Measurements from ENCODE around the gene RILPL2. TPM values are rescaled to one million over a fixed set of nuclear protein-coding genes. Genes with fewer than 3 reads are reported as not detected.
"Not testable (repeated sequence)": the region's sequence is repeated elsewhere in the genome, so short reads cannot be mapped to it uniquely, and the experiment has no call there.

The RILPL2 gene, protein sequence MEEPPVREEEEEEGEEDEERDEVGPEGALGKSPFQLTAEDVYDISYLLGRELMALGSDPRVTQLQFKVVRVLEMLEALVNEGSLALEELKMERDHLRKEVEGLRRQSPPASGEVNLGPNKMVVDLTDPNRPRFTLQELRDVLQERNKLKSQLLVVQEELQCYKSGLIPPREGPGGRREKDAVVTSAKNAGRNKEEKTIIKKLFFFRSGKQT
- total RNA-seq = 1 to 10 TPM; 5.3 to 5.5 TPM

DNA sequence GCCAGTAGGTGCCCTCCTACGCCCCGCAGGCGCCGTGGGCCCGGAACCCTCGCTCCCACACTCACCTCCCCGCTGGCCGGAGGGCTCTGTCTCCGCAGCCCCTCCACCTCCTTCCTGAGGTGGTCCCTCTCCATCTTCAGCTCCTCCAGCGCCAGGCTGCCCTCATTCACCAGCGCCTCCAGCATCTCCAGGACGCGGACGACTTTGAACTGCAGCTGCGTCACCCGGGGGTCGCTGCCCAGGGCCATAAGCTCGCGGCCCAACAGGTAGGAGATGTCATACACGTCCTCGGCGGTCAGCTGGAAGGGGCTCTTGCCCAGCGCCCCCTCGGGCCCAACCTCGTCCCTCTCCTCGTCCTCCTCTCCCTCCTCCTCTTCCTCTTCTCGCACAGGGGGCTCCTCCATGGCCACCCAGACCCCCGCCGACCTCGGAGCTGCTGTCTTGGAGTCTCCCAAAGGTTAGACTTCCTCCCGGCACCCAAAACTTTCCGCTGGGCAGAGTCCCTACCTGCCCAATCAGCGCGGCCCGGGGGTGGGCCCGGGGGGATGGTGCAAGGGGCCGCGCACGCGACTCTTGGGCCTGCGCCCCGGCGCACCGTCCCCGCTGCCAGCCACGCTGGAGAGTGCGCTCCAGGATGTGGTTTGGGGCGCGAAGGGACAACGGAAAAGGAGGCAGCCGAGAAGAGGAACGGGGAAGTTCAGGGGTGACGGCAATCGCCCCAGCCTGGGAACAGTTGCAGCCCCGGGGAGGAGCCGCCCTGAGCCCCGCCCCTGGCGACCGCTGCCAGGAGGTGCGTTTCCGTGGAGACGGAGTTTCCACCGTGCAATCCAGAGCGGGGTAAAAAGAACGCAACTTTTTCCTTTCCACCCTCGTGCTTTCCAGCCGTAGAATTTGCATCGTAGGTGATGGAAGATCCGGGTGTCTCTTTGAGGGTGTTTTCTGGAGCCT lies at the start of gene RILPL2:
TSS of gene RILPL2 (minus strand) at position 668 of the 948 bp plus-strand sequence. CDS start at position 404, 264 bp downstream.
- H3K4me3 Mint-ChIP-seq = peak within 1 kb of the TSS; percentile 99
- peaks cover 29% of the 10 kb centered on the region for H3K4me1 Mint-ChIP-seq
- POLR2A ChIA-PET = interaction anchor here (0.6 to 3.7 kb wide), 6 partner anchors 9 to 308 kb away, joined by 3 to 19 read pairs (median 5); partner anchors contain the start of genes DDX55, MPHOSPH9 and MTRFR
- peak; percentile 92 for DNase-seq
- peak within 1 kb of the TSS; percentile 93 for H3K27ac Mint-ChIP-seq
- peak; percentile 82 for ATAC-seq (ENCODE audit: low read depth)
- H3K36me3 Mint-ChIP-seq = peaks cover 3% of the 10 kb centered on the region
- no peaks in the 10 kb centered on the region for H3K9me3 Mint-ChIP-seq
- no peaks in the 10 kb centered on the region for H3K27me3 Mint-ChIP-seq

DNA sequence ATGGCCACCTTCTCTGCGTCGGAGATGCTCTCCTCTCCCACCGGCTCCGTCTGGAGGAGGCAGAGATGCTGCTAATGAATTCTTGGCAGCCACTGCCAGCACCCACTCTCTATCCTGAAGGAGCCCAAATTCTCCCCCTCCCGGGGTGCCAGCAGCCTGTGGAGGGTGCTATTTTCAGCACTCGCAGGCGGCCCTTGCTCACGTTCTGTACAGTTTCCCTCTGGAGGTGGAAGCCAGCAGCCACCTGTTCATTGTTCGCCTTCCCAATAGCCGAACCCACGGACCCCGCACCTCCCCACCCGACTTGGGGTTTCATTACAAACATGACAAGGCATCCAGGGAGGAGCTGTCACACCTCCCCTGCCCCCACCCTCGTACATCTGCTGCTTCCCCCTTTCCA lies 49.3 kb upstream of the RILPL2 start:
- no peak overlapping the region for H3K4me3 Mint-ChIP-seq
- no peak for DNase-seq
- H3K36me3 Mint-ChIP-seq = peaks cover 1% of the 10 kb centered on the region
- ATAC-seq (ENCODE audit: low read depth) = no peak
- H3K9me3 Mint-ChIP-seq = no peaks in the 10 kb centered on the region
- no peaks in the 10 kb centered on the region for H3K27me3 Mint-ChIP-seq
- POLR2A ChIA-PET = no interaction called here
- H3K4me1 Mint-ChIP-seq = peaks cover 18% of the 10 kb centered on the region
- no peak overlapping the region for H3K27ac Mint-ChIP-seq

DNA sequence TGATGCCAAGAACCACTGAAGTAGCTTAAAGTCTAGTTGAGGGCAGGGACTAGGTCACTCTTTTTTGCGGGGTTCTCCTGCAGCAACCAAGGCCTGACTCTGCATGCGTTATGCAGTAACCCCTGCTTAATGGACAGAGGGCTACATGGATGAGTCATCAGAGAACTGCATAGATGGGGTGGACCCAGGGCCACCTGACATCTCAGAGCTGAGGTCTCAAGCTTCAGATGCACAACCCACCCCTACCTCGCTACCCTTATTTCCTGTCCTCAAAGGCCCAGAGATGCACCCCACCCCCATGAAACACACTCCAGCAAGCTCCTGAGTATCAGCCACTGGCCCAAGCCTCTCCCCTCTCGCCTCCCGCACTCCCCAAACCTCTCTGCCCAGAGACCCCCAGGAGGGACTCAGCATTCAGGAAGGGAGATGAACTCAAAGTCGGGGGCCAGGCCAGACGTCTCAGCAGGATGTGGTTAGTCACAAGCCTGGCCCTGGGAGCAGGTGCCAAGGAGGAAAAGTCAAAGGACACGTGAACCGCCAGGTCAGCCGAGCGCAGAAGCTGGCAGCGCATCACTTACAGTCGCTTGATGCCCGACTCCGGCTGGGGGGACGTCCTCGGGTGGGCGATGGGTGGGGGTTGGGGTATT lies 47.2 kb upstream of the RILPL2 start:
- no peaks in the 10 kb centered on the region for H3K9me3 Mint-ChIP-seq
- POLR2A ChIA-PET = interaction anchor here (0.9 to 1.5 kb wide), 2 partner anchors 9 to 118 kb away, joined by 4 read pairs; partner anchors contain the start of gene DDX55
- no peak for DNase-seq
- H3K27ac Mint-ChIP-seq = peak overlapping the region; percentile 40
- peaks cover 20% of the 10 kb centered on the region for H3K4me1 Mint-ChIP-seq
- peaks cover 1% of the 10 kb centered on the region for H3K36me3 Mint-ChIP-seq
- H3K4me3 Mint-ChIP-seq = peak overlapping the region; percentile 45
- H3K27me3 Mint-ChIP-seq = no peaks in the 10 kb centered on the region
- peak; percentile 46 for ATAC-seq (ENCODE audit: low read depth)

DNA sequence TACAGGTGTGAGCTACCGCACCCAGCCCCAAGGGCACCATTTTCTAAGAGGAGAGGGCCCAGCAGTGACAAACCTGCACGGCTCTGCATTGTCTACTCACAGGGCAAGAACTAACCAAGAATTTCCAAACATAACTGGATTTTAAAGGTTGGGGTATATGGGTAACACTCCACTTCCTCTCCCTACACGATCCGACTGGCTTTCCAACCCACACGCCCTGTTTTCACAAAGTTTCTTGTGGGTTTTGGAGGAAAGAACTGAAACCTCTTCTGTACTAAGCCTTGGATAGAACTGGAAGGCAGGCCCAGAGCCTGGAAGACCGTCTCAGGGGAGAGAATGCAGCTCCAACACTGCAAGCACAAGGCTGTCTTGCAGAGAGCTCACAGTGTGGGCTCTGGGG lies 46.4 kb upstream of the RILPL2 start:
- ATAC-seq (ENCODE audit: low read depth) (no peak), DNase-seq (no peak)
- peaks cover 20% of the 10 kb centered on the region for H3K4me1 Mint-ChIP-seq
- H3K27ac Mint-ChIP-seq = no peak overlapping the region
- no peaks in the 10 kb centered on the region for H3K27me3 Mint-ChIP-seq
- peaks cover 1% of the 10 kb centered on the region for H3K36me3 Mint-ChIP-seq
- H3K9me3 Mint-ChIP-seq = no peaks in the 10 kb centered on the region
- POLR2A ChIA-PET = interaction anchor here (0.9 to 1.5 kb wide), 2 partner anchors 8 to 119 kb away, joined by 4 read pairs; partner anchors contain the start of gene DDX55
- H3K4me3 Mint-ChIP-seq = no peak overlapping the region

DNA sequence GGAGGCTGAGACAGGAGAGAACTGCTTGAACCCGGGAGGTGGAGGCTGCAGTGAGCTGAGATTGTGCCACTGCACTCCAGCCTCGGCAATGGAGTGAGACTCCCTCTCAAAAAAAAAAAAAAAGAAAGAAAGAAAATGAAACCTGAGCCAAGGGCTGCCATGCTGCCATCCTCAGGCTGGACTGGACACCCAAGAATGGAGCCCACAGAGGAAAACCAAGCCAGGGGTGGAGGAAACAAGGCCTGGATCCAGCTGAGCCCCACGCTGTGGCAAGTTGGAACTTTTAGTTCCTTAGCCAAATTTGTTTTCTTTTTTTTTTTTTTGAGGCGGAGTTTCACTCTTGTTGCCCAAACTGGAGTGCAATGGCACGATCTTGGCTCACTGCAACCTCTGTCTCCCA lies 44.8 kb upstream of the RILPL2 start:
- H3K36me3 Mint-ChIP-seq, H3K27ac Mint-ChIP-seq: not testable (repeated sequence)

DNA sequence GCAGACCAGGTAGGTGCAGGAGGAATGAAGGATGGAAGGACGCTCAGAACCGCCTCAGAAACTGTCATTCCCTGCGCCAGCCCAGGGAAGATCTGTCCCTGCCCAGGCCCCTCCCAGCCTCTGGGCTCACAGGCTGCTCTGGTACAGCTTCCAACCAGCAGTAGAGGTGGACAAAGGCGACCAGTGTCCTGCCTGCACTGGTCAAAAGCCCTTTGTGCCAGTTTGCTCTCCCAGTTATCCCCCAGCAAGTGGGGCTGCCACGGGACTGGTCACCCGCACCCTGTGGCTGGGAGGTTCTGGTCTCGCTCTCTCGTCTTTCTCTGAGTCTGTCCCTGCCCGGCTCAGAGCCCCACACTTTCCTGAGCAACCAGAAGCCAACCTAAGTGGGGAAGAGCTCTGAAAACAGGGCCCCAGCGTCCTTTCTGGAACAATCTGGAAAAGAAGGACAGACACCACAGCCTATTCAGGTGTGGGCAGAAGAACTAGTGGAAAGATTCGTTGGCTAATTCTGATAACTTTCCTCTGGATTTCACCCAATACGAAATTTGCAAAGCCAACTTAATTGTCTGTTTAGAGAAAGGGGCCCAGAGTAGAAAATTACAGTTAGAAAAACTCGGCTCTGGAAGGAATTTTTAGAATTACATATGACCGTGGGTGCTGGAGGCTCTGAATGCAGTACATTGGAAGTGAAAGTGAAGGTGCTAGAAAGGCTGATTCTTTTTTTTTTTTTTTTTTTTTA lies 43.1 kb upstream of the RILPL2 start:
- ATAC-seq (ENCODE audit: low read depth) (no peak), DNase-seq (no peak)
- POLR2A ChIA-PET = no interaction called here
- H3K27me3 Mint-ChIP-seq = no peaks in the 10 kb centered on the region
- peaks cover 25% of the 10 kb centered on the region for H3K4me1 Mint-ChIP-seq
- peaks cover 1% of the 10 kb centered on the region for H3K36me3 Mint-ChIP-seq
- no peak overlapping the region for H3K27ac Mint-ChIP-seq
- no peaks in the 10 kb centered on the region for H3K9me3 Mint-ChIP-seq
- no peak overlapping the region for H3K4me3 Mint-ChIP-seq

More for the DNA sequence above, 44.8 kb upstream of the RILPL2 start:
- POLR2A ChIA-PET; H3K27me3 Mint-ChIP-seq; DNase-seq; H3K4me3 Mint-ChIP-seq; ATAC-seq (ENCODE audit: low read depth); H3K9me3 Mint-ChIP-seq: not testable (repeated sequence)
- H3K4me1 Mint-ChIP-seq = peaks cover 20% of the 10 kb centered on the region

DNA sequence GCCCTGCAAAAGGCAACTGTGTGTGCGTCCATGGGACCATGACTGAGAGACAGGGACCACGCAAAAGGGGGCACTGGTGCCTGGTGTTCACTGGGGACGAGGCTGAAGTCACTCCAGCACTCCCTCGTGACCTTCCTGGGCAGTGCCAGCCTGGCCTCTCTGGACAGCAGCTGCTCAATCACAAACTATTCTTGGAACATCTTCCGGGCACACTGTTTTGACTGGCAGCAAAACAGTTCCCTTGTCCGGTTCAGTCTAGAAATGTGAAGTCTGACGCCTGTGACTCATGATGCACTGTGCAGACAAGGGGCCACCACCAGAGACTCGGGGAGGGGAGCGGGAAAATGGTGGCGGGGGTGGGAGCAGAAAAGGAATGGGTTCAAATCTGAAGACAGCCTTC lies 42.3 kb upstream of the RILPL2 start:
- H3K4me1 Mint-ChIP-seq = peaks cover 20% of the 10 kb centered on the region
- no peak overlapping the region for H3K27ac Mint-ChIP-seq
- peaks cover under 1% of the 10 kb centered on the region for H3K36me3 Mint-ChIP-seq
- no peak for ATAC-seq (ENCODE audit: low read depth)
- no peak overlapping the region for H3K4me3 Mint-ChIP-seq
- no peak for DNase-seq
- POLR2A ChIA-PET = no interaction called here
- H3K27me3 Mint-ChIP-seq = no peaks in the 10 kb centered on the region
- no peaks in the 10 kb centered on the region for H3K9me3 Mint-ChIP-seq

DNA sequence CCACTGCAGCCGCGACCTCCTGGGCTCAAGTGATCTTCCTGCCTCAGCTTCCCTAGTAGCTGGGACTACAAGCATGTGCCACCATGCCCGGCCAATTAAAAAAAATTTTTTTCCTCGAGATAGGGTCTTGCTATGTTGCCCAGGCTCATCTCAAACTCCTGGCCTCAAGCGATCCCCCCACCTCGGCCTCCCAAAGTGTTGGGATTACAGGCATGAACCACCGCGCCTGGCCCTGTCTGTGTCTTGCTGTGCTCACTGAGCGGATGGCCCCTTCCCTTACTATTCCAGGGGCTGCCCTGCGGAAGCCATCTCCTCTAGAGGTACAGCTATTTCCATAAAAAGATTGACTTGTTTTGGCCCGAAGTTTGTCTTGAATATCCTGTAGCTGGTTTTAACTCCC lies 41.6 kb upstream of the RILPL2 start:
- DNase-seq = no peak
- H3K36me3 Mint-ChIP-seq = no peaks in the 10 kb centered on the region
- H3K4me3 Mint-ChIP-seq = no peak overlapping the region
- no peaks in the 10 kb centered on the region for H3K27me3 Mint-ChIP-seq
- no peak for ATAC-seq (ENCODE audit: low read depth)
- POLR2A ChIA-PET = no interaction called here
- H3K4me1 Mint-ChIP-seq = peaks cover 15% of the 10 kb centered on the region
- no peaks in the 10 kb centered on the region for H3K9me3 Mint-ChIP-seq
- H3K27ac Mint-ChIP-seq = no peak overlapping the region

DNA sequence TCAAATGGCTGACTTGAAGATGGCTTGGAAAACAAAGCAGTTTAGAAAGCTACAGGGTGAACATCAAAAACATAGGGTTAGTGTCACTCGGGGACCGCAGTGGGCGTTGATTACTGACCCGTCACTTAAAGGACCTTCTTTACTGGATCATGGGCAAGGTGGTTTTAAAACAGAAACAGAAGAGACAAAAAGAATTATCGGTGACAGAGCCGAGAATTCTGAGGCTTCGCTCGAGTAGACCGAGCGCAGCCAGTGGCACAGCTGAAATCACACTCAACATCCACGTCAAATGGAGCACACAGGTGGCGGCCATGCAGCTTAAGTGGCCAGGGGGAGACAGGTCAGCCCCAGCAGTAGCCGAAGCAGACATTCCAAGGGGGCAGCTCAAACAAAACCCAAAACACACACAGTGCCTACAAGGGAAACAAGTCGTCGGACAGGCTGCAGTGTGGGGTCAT lies 38.8 kb upstream of the RILPL2 start:
- Mint-ChIP-seq H3K4me3 (no peak overlapping the region), H3K36me3 (no peaks in the 10 kb centered on the region), H3K27ac (peak overlapping the region; percentile 47), H3K27me3 (no peaks in the 10 kb centered on the region), H3K4me1 (peaks cover 14% of the 10 kb centered on the region), H3K9me3 (no peaks in the 10 kb centered on the region)
- DNase-seq (no peak), ATAC-seq (ENCODE audit: low read depth) (no peak)
- POLR2A ChIA-PET = interaction anchor here (1.3 kb wide), 1 partner anchor 8 kb away, joined by 4 read pairs; no protein-coding TSS in a partner anchor

DNA sequence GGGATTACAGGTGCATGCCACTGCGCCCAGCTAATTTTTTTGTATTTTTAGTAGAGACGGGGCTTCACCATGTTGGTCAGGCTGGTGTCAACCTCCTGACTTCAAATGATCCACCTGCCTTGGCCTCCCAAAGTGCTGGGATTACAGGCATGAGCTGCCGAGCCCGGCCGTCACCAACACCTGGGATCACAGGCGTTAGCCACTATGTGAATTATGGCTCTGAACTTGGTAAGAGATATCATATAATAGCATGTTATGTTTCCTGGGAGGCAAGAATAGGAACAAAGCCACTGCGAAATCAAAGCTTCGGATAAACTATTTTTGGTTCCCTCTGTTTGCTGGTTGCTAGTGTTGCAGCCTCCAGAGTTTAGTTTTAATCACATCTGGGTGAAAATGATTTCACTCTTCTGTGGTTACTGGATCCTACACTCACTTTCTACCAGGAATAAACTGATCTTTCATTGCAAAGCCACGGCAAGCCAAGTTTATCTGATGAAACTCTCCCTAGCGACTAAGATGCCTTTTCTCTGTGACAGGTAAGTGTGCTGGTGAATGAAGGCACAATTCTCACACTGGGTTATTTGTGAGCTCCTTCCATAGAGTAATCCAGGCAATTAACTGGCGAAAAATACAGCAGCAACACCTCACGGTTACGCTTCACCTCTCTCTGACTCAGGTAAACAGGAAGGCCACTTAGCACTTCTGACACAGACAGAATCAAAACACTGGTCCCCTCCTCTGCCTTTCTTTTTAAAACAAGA lies 38.2 kb upstream of the RILPL2 start:
- no peaks in the 10 kb centered on the region for H3K9me3 Mint-ChIP-seq
- H3K27ac Mint-ChIP-seq = peak overlapping the region; percentile 47
- ATAC-seq (ENCODE audit: low read depth) (no peak), DNase-seq (no peak)
- H3K36me3 Mint-ChIP-seq = no peaks in the 10 kb centered on the region
- H3K4me3 Mint-ChIP-seq = no peak overlapping the region
- peaks cover 12% of the 10 kb centered on the region for H3K4me1 Mint-ChIP-seq
- POLR2A ChIA-PET = interaction anchor here (1.3 kb wide), 1 partner anchor 9 kb away, joined by 4 read pairs; no protein-coding TSS in a partner anchor
- H3K27me3 Mint-ChIP-seq = no peaks in the 10 kb centered on the region

DNA sequence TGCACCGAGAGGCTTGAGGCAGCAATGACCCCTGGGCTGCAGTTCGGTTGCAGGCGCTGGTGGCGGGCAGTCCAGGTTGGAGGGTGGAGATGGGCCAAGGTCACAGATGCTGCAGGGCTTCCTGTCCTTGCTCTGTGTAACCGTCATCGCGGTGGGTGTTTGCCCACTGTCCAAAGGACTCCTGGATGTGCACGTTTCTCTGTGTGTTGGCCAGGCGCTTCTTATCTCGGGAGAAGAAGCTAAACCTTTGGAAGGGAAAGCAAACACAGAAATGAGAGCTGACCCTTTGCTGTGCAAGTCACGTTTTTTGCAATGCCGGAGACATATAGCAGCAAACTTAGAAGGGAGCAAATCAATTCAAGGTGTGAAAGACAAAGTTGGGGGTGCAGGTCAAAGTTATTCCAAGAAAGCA lies 36.0 kb upstream of the RILPL2 start:
- H3K4me3 Mint-ChIP-seq = no peak overlapping the region
- no peaks in the 10 kb centered on the region for H3K9me3 Mint-ChIP-seq
- ATAC-seq (ENCODE audit: low read depth) (no peak), DNase-seq (no peak)
- no peaks in the 10 kb centered on the region for H3K27me3 Mint-ChIP-seq
- POLR2A ChIA-PET = no interaction called here
- H3K4me1 Mint-ChIP-seq = peaks cover 14% of the 10 kb centered on the region
- H3K27ac Mint-ChIP-seq = no peak overlapping the region
- peaks cover 2% of the 10 kb centered on the region for H3K36me3 Mint-ChIP-seq
